GM12872 (cell line): ENCODE data around the gene CEP112.

Experiments used
- CTCF ChIP-seq: IDR thresholded peaks from 3 replicates; pipeline ENCODE4 v1.5.1; 2011; ENCODE audit warnings: low read depth, mild to moderate bottlenecking, low read length, moderate library complexity; ENCODE audit not compliant: insufficient read depth

The CEP112 gene

GRCh38 chr17:65742403-65743307 is 449.3 kb downstream of the CEP112 start:
- TF ChIP-seq CTCF: no peak

- no peak for TF ChIP-seq CTCF
These were observed 450.2 kb downstream of the CEP112 start for GRCh38 chr17:65741710-65742109.

- TF ChIP-seq CTCF: no peak
These were observed 452.9 kb downstream of the CEP112 start for GRCh38 chr17:65739034-65739433.

GRCh38 chr17:65737451-65737850 is 454.5 kb downstream of the CEP112 start:
- TF ChIP-seq CTCF: no peak

- no peak for TF ChIP-seq CTCF
These were observed 458.6 kb downstream of the CEP112 start for GRCh38 chr17:65733314-65733713.

GRCh38 chr17:65730711-65731169 is 461.2 kb downstream of the CEP112 start:
- TF ChIP-seq CTCF: no peak

- TF ChIP-seq CTCF: no peak
These were observed 462.7 kb downstream of the CEP112 start for GRCh38 chr17:65729207-65729606.
